B cell (primary cell): ENCODE data around the gene PDLIM5.
"Not testable (repeated sequence)": the region's sequence is repeated elsewhere in the genome, so short reads cannot be mapped to it uniquely, and the experiment has no call there.

Source experiments
- CTCF ChIP-seq: fragments of 200-600 bp; IDR thresholded peaks from one replicate; pipeline ENCODE4 v1.8.0; 2022; ENCODE audit warnings: antibody characterized with exemption, mild to moderate bottlenecking
- EZH2 ChIP-seq: IDR thresholded peaks from 2 replicates; pipeline ENCODE4 v1.6.1; 2012; ENCODE audit warnings: borderline replicate concordance, low read depth, mild to moderate bottlenecking, moderate library complexity, low read length; ENCODE audit not compliant: insufficient read depth, poor library complexity, severe bottlenecking

GRCh38 chr4:94557632-94558031, 105.9 kb downstream of the PDLIM5 start:
- TF ChIP-seq CTCF, EZH2: not testable (repeated sequence)
